K562 treated with DMSO at 1 percent for 48 hours (cell line): ENCODE results near the gene CDCA5. TPM values are rescaled to one million over a fixed set of nuclear protein-coding genes. Genes with fewer than 3 reads are reported as not detected.

Source experiments
- total RNA-seq: library from RNA; unstranded; fragments of 300-600 nt; gene quantifications from 2 replicates; pipeline ENCODE4 v1.2.3, GENCODE V29; 2022; ENCODE audit warnings: low replicate concordance; ENCODE audit errors: extremely low read depth

The CDCA5 gene
- not detected in 2 replicates for total RNA-seq

GRCh38 chr11:65083834-65084597 is at the start of gene CDCA5, which contains the start of gene ZFPL1:
Gene CDCA5, minus strand, starts transcription at chr11:65084040. Its CDS starts 62 bp downstream, at chr11:65083978.
Gene ZFPL1, plus strand, starts transcription at chr11:65084222. Its CDS starts 477 bp downstream, at chr11:65084699.

GRCh38 chr11:65121865-65122696 is 38.2 kb upstream of the CDCA5 start, which contains the start of the genes FAU and MRPL49:
Gene FAU, minus strand, starts transcription at chr11:65122134. Its CDS starts 321 bp downstream, at chr11:65121813.
Gene MRPL49, plus strand, starts transcription at chr11:65122321. Its CDS starts 26 bp downstream, at chr11:65122347.

GRCh38 chr11:65117206-65118096 is 33.6 kb upstream of the CDCA5 start, which contains the start of gene ZNHIT2:
Gene ZNHIT2, minus strand, starts transcription at chr11:65117701. Its CDS starts 48 bp downstream, at chr11:65117653.

GRCh38 chr11:65111744-65112545 is 28.1 kb upstream of the CDCA5 start, which contains the start of gene TM7SF2:
Gene TM7SF2, plus strand, starts transcription at chr11:65111872. Its CDS starts 144 bp downstream, at chr11:65112016.

GRCh38 chr11:65095974-65096806 is 12.3 kb upstream of the CDCA5 start, which contains the start of gene VPS51:
Gene VPS51, plus strand, starts transcription at chr11:65096214. Its CDS starts 37 bp downstream, at chr11:65096251.

GRCh38 chr11:65058419-65059054 is 25.3 kb downstream of the CDCA5 start, which contains the start of gene NAALADL1:
Gene NAALADL1, minus strand, starts transcription at chr11:65058553. Its CDS starts 32 bp downstream, at chr11:65058521.

GRCh38 chr11:65040847-65041622 is 42.8 kb downstream of the CDCA5 start, which contains the start of gene SAC3D1:
Gene SAC3D1, plus strand, starts transcription at chr11:65041210. Its CDS starts 83 bp downstream, at chr11:65041293.

Other genes with a start within 250 kb of the CDCA5 start
- not detected in 2 replicates for gene CDC42BPG, start 239.4 kb downstream of the CDCA5 start, total RNA-seq
- not detected in 2 replicates for gene EHD1, start 205.4 kb downstream of the CDCA5 start, total RNA-seq
- not detected in 2 replicates for gene ATG2A, start 166.8 kb downstream of the CDCA5 start, total RNA-seq
- not detected in 2 replicates for gene PPP2R5B, start 159.4 kb downstream of the CDCA5 start, total RNA-seq
- gene GPHA2, start 148.1 kb downstream of the CDCA5 start, total RNA-seq, result not detected in 2 replicates
- not detected in 2 replicates for gene MAJIN, start 111.9 kb downstream of the CDCA5 start, total RNA-seq
- not detected in 2 replicates for gene BATF2, start 87.1 kb downstream of the CDCA5 start, total RNA-seq
- gene ARL2, start 69.9 kb downstream of the CDCA5 start, total RNA-seq, result not detected in 2 replicates
- gene SNX15, start 56.6 kb downstream of the CDCA5 start, total RNA-seq, result not detected in 2 replicates
- not detected in 2 replicates for gene SAC3D1, start 42.8 kb downstream of the CDCA5 start, total RNA-seq
- gene NAALADL1, start 25.5 kb downstream of the CDCA5 start, total RNA-seq, result not detected in 2 replicates
- gene ZFPL1, start 182 bp upstream of the CDCA5 start, total RNA-seq, result not detected in 2 replicates
- gene VPS51, start 12.2 kb upstream of the CDCA5 start, total RNA-seq, result not detected in 2 replicates
- not detected in 2 replicates for gene TM7SF2, start 27.8 kb upstream of the CDCA5 start, total RNA-seq
- not detected in 2 replicates for gene ZNHIT2, start 33.7 kb upstream of the CDCA5 start, total RNA-seq
- not detected in 2 replicates for gene FAU, start 38.1 kb upstream of the CDCA5 start, total RNA-seq
- not detected in 2 replicates for gene MRPL49, start 38.3 kb upstream of the CDCA5 start, total RNA-seq
- not detected in 2 replicates for gene SYVN1, start 50.5 kb upstream of the CDCA5 start, total RNA-seq
- not detected in 2 replicates for gene SPDYC, start 86.2 kb upstream of the CDCA5 start, total RNA-seq
- not detected in 2 replicates for gene CAPN1, start 97.9 kb upstream of the CDCA5 start, total RNA-seq
- gene POLA2, start 177.9 kb upstream of the CDCA5 start, total RNA-seq, result not detected in 2 replicates
- not detected in 2 replicates for gene CDC42EP2, start 230.8 kb upstream of the CDCA5 start, total RNA-seq
- 1,832 TPM in 1 of 2 replicates, not detected in the other for gene DPF2, start 249.8 kb upstream of the CDCA5 start, total RNA-seq